ENCODE data around the gene SENP8. TPM values are rescaled to one million over a fixed set of nuclear protein-coding genes. Genes with fewer than 3 reads are reported as not detected.

SENP8 gene
- total and polyA plus RNA-seq, 4 donors: 1.5 to 3.5 (median 2.6) TPM

DNA sequence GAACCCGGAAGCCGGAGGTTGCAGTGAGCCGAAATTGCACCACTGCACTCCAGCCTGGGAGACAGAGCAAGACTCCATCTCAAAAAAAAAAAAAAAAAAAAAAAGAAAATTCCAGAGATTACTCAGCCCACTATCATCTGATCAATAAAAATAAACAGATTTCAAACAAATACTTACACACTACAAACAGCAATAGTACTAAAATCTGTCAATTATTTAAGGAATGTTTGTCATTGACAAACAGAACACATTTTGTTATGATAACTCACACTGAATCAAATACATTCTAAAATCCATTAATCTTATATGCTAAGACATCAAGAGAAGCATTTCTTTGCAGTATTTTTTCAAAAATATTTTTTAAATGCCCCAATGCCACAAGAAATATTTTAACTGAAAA is 7.8 kb upstream of the SENP8 start:
- Histone ChIP-seq H3K36me3 (ENCODE audit: control insufficient read depth in 4 of 4, insufficient read depth in 4 of 4, low read length in 4 of 4) (no peaks in the 10 kb centered on the region), H3K9ac (ENCODE audit: insufficient read depth in 1 of 2, low read length in 2 of 2) (no peak overlapping the region), H3K27me3 (ENCODE audit: control insufficient read depth in 3 of 3, insufficient read depth in 3 of 3, low read length in 2 of 3) (no peaks in the 10 kb centered on the region), H3K4me1 (ENCODE audit: control insufficient read depth in 5 of 5, insufficient read depth in 5 of 5, low read length in 5 of 5) (peaks cover 0 to 31% (median 13%) of the 10 kb centered on the region in 5 donors), H3K9me3 (ENCODE audit: control insufficient read depth in 4 of 4, insufficient read depth in 3 of 4, low read length in 3 of 4) (no peaks in the 10 kb centered on the region), H3K4me3 (no peak overlapping the region), H3K27ac (ENCODE audit: low read depth in 1 of 2, low read length in 1 of 2) (no peak overlapping the region)
- no peak for ATAC-seq (ENCODE audit: insufficient read depth, low FRiP score)
- DNase-seq: no peak
- TF ChIP-seq, protein P1, sequence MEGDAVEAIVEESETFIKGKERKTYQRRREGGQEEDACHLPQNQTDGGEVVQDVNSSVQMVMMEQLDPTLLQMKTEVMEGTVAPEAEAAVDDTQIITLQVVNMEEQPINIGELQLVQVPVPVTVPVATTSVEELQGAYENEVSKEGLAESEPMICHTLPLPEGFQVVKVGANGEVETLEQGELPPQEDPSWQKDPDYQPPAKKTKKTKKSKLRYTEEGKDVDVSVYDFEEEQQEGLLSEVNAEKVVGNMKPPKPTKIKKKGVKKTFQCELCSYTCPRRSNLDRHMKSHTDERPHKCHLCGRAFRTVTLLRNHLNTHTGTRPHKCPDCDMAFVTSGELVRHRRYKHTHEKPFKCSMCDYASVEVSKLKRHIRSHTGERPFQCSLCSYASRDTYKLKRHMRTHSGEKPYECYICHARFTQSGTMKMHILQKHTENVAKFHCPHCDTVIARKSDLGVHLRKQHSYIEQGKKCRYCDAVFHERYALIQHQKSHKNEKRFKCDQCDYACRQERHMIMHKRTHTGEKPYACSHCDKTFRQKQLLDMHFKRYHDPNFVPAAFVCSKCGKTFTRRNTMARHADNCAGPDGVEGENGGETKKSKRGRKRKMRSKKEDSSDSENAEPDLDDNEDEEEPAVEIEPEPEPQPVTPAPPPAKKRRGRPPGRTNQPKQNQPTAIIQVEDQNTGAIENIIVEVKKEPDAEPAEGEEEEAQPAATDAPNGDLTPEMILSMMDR (IDR thresholded peaks at IDR 0.05; ENCODE audit: control extremely low read depth, extremely low read depth): no peak
- WGBS, 2 donors: 87 to 98% methylated on average over 3 of the region's 3 CpGs

DNA sequence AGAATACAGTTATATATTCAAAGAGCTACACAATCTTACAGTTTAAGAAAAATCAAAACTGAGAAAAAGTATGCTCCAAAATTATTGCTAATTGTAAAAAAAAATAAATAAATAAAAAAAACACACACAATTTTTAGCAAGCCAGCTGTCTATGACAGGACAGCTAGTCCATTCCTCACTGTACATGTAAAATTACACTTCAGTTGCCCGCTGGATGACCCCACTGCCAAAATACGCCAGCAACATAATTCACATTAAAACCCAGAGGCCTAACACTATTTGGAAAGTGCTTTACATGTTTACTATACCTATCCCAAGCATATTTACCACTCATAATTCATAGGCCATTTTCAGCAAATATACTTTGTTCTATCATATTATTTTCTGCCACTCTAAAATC is 6.1 kb upstream of the SENP8 start:
- Histone ChIP-seq H3K36me3 (ENCODE audit: control insufficient read depth in 4 of 4, insufficient read depth in 4 of 4, low read length in 4 of 4) (peaks cover 0 to 4% (median 0%) of the 10 kb centered on the region in 4 donors), H3K9me3 (ENCODE audit: control insufficient read depth in 4 of 4, insufficient read depth in 3 of 4, low read length in 3 of 4) (no peaks in the 10 kb centered on the region), H3K9ac (ENCODE audit: insufficient read depth in 1 of 2, low read length in 2 of 2) (peak overlapping the region in 1 of 2 donors; percentile 14), H3K27me3 (ENCODE audit: control insufficient read depth in 3 of 3, insufficient read depth in 3 of 3, low read length in 2 of 3) (no peaks in the 10 kb centered on the region), H3K4me3 (no peak overlapping the region), H3K4me1 (ENCODE audit: control insufficient read depth in 5 of 5, insufficient read depth in 5 of 5, low read length in 5 of 5) (peaks cover 0 to 47% (median 13%) of the 10 kb centered on the region in 5 donors), H3K27ac (ENCODE audit: low read depth in 1 of 2, low read length in 1 of 2) (no peak overlapping the region)
- ATAC-seq (ENCODE audit: insufficient read depth, low FRiP score) (no peak), DNase-seq (peak; percentile 73 to 87 (median 80))
- TF ChIP-seq, protein P1 (IDR thresholded peaks at IDR 0.05; ENCODE audit: control extremely low read depth, extremely low read depth): no peak
- 69 to 87% methylated on average over 2 of the region's 2 CpGs for WGBS, 2 donors

DNA sequence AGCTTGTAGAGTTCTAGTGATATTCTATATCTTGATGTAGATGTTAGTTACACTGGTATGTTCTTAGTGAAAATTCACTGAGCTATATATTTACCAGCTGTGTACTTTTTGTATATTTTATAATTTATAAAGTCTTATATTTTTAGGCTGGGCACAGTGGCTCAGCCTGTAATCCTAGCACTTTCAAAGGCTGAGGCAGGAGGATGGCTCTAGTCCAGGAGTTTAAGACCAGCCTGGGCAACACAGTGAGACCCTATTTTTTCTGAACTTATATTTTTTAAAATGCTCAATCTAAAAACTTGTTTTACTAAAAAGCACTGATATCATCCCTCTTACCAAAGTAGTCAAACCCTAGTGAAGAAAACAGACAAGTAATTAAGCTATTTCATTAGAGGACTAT is 5.4 kb upstream of the SENP8 start:
- TF ChIP-seq, protein P1 (IDR thresholded peaks at IDR 0.05; ENCODE audit: control extremely low read depth, extremely low read depth): no peak
- H3K4me1 ChIP-seq (ENCODE audit: control insufficient read depth in 5 of 5, insufficient read depth in 5 of 5, low read length in 5 of 5): peaks cover 0 to 47% (median 11%) of the 10 kb centered on the region in 5 donors

More for the DNA sequence above, 5.4 kb upstream of the SENP8 start:
- Histone ChIP-seq H3K4me3 (no peak overlapping the region), H3K9ac (ENCODE audit: insufficient read depth in 1 of 2, low read length in 2 of 2) (no peak overlapping the region), H3K27ac (ENCODE audit: low read depth in 1 of 2, low read length in 1 of 2) (no peak overlapping the region), H3K27me3 (ENCODE audit: control insufficient read depth in 3 of 3, insufficient read depth in 3 of 3, low read length in 2 of 3) (no peaks in the 10 kb centered on the region), H3K36me3 (ENCODE audit: control insufficient read depth in 4 of 4, insufficient read depth in 4 of 4, low read length in 4 of 4) (peaks cover 0 to 6% (median 0%) of the 10 kb centered on the region in 4 donors), H3K9me3 (ENCODE audit: control insufficient read depth in 4 of 4, insufficient read depth in 3 of 4, low read length in 3 of 4) (no peaks in the 10 kb centered on the region)
- no peak for ATAC-seq (ENCODE audit: insufficient read depth, low FRiP score)
- no peak for DNase-seq
